Upper lobe of left lung (tissue), 6 donors: Measurements from ENCODE around the gene ATP1A2. TPM values are rescaled to one million over a fixed set of nuclear protein-coding genes. Genes with fewer than 3 reads are reported as not detected.

Experiments
- ATAC-seq, 2 donors: fragments of 200-7000 bp; cut with Tn5 transposase; one replicate each; pipeline ENCODE4 v1.9.1; 2022; ENCODE audit warnings: mild to moderate bottlenecking in 2 of 2, moderate library complexity in 2 of 2; ENCODE audit not compliant: low FRiP score in 2 of 2
- DNase-seq, 2 donors: peaks; one replicate each; pipeline ENCODE4 v3.0.0-alpha.2; 2019 to 2020
- H3K27ac ChIP-seq, 4 donors: fragments of 200-600 bp; sonication (generic); one replicate each; pipeline ENCODE4 v1.5.1; 2016 to 2019
- H3K27me3 ChIP-seq, 4 donors: fragments of 200-600 bp; sonication (generic); one replicate each; pipeline ENCODE4 v1.5.1; 2017 to 2019
- H3K36me3 ChIP-seq, 4 donors: fragments of 200-600 bp; sonication (generic); one replicate each; pipeline ENCODE4 v1.5.1; 2016 to 2019
- H3K4me1 ChIP-seq, 4 donors: fragments of 200-600 bp; sonication (generic); one replicate each; pipeline ENCODE4 v1.5.1; 2018 to 2019
- H3K4me3 ChIP-seq, 4 donors: fragments of 200-600 bp; sonication (generic); one replicate each; pipeline ENCODE4 v1.5.1; 2017 to 2019; ENCODE audit warnings: mild to moderate bottlenecking in 2 of 4, moderate library complexity in 1 of 4
- H3K9me3 ChIP-seq, 4 donors: fragments of 200-600 bp; sonication (generic); one replicate each; pipeline ENCODE4 v1.5.1; 2018 to 2019
- CTCF ChIP-seq, 6 experiments: fragments of 450-650 bp in 4 of 6; fragments of 200-600 bp in 2 of 6; sonication (generic) in 2 of 6; IDR thresholded peaks; one replicate each; pipeline ENCODE4 v1.5.1; 2016 to 2019; ENCODE audit warnings: antibody characterized with exemption in 6 of 6
- EP300 ChIP-seq, 4 donors: sonication (generic); formaldehyde crosslinking; IDR thresholded peaks; one replicate each; pipeline ENCODE4 v1.5.1; 2017; ENCODE audit warnings: antibody characterized with exemption in 4 of 4, control low read depth in 2 of 4
- POLR2A ChIP-seq, 4 donors: fragments of 450-650 bp; IDR thresholded peaks; one replicate each; pipeline ENCODE4 v1.5.1; 2016 to 2017; ENCODE audit warnings: antibody characterized with exemption in 4 of 4, mild to moderate bottlenecking in 2 of 4
- POLR2AphosphoS5 ChIP-seq, 2 donors: sonication (generic); formaldehyde crosslinking; IDR thresholded peaks; one replicate each; pipeline ENCODE4 v1.5.1; 2017; ENCODE audit warnings: antibody characterized with exemption in 2 of 2
- WGBS, 2 donors: methylation state at CpG; one replicate each; pipeline ENCODE4 v1.1.5; 2017 to 2018; 5-methylcytosine and 5-hydroxymethylcytosine counted together
- total RNA-seq, 6 donors: library from RNA; depleted of rRNA in 4 of 6; stranded (reverse); fragments of >200 nt in 4 of 6; gene quantifications; one replicate each; pipeline versions ENCODE4 v1.1.0 to v1.2.1, GENCODE V29; 2016 to 2021
- donor health status: DM: no; HTN: no; CAD: no; lungs with moderate emphysema.
- donor health status: DM: no; HTN: yes; CAD: no; lungs with severe emphysema.

ATP1A2 gene
- total RNA-seq, 6 donors from 2014 or later, result 2.2 to 36.7 (median 3.8) TPM

DNA sequence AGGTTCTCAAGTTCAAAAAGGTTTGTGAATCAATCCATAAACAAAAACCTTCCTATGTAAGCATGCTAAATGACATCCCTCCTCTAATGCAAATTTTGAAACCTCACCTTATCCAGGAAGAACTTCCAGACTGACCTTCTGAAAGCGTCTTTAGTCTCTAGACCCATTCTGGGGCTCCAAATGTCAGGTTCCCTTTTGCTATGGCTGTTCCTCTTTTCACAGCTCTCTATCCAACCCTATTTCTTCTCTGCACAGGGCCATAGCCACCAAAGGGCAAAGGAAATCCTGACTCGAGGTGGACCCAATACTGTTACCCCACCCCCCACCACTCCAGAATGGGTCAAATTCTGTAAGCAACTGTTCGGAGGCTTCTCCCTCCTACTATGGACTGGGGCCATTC is 39.2 kb downstream of the ATP1A2 start:
- Histone ChIP-seq H3K27me3 (no peaks in the 10 kb centered on the region), H3K4me1 (peaks cover 0 to 5% (median 0%) of the 10 kb centered on the region in 4 donors), H3K9me3 (no peaks in the 10 kb centered on the region), H3K4me3 (no peak overlapping the region), H3K36me3 (no peaks in the 10 kb centered on the region), H3K27ac (no peak overlapping the region)
- DNase-seq, result no peak
- 60 to 81% methylated on average over 3 of the region's 3 CpGs for WGBS, 2 donors
- ATAC-seq, result no peak
- TF ChIP-seq POLR2AphosphoS5 (IDR thresholded peaks at IDR 0.05), result no peak
- no peak for TF ChIP-seq CTCF (IDR thresholded peaks at IDR 0.05)
- no peak for TF ChIP-seq EP300 (IDR thresholded peaks at IDR 0.05)
- no peak for TF ChIP-seq POLR2A (IDR thresholded peaks at IDR 0.05)

- no peaks in the 10 kb centered on the region for H3K27me3 ChIP-seq
- no peaks in the 10 kb centered on the region for H3K9me3 ChIP-seq
- no peak for DNase-seq
- peaks cover 0 to 7% (median 0%) of the 10 kb centered on the region in 4 donors for H3K4me1 ChIP-seq
- TF ChIP-seq CTCF (IDR thresholded peaks at IDR 0.05), result no peak
- no peak for TF ChIP-seq EP300 (IDR thresholded peaks at IDR 0.05)
- no peak overlapping the region for H3K27ac ChIP-seq
- H3K4me3 ChIP-seq, result no peak overlapping the region
- ATAC-seq, result no peak
- 92 to 96% methylated on average over 5 of the region's 5 CpGs for WGBS, 2 donors
- H3K36me3 ChIP-seq, result no peaks in the 10 kb centered on the region
Observed at GRCh38 chr1:160156361-160156760, 40.8 kb downstream of the ATP1A2 start.

DNA sequence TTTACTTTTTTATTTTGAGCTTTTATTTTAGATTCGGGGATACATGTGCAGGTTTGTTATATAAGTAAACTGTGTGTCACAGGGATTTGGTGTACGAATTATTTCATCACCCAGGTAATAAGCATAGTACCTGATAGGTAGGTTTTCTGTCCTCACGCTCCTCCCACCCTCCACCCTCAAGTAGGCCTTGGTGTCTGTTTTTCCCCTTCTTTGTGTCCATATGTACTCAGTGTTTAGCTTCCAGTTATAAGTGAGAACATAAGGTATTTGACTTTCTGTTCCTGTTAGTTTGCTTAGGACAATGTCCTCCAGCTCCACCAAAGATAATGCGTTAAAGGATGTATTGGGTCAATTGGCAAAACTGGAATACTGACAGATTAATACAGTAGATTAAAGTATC is 41.6 kb downstream of the ATP1A2 start:
- Histone ChIP-seq H3K27ac (no peak overlapping the region), H3K9me3 (no peaks in the 10 kb centered on the region), H3K27me3 (no peaks in the 10 kb centered on the region), H3K36me3 (no peaks in the 10 kb centered on the region), H3K4me3 (no peak overlapping the region), H3K4me1 (peaks cover 0 to 7% (median under 1%) of the 10 kb centered on the region in 4 donors)
- no peak for TF ChIP-seq CTCF (IDR thresholded peaks at IDR 0.05)
- TF ChIP-seq POLR2A (IDR thresholded peaks at IDR 0.05), result no peak
- TF ChIP-seq EP300 (IDR thresholded peaks at IDR 0.05), result no peak
- no peak for TF ChIP-seq POLR2AphosphoS5 (IDR thresholded peaks at IDR 0.05)
- ATAC-seq, result no peak
- 71 to 72% methylated on average over 4 of the region's 4 CpGs for WGBS, 2 donors
- DNase-seq, result no peak

DNA sequence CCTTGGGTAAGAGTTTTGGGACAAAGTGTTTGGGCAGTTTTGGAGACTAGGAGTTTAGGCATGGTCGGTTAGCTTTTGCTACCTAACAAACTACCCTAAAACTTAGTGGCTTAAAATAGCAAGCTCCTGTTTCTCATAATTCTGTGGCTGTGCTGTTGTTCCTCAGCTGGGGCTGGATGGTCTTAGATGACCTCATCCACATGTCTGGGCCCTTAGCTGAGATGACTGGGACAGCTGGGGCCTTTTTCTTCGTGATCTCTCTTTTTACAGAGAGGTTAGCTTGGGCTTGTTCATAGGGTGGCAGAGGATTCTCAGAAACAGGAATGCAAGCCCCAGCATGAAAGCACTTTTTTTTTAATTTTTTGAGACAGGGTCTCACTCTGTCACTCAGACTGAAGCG is 42.5 kb downstream of the ATP1A2 start:
- 76 to 90% methylated on average over 3 of the region's 3 CpGs for WGBS, 2 donors
- peaks cover 0 to 7% (median 3%) of the 10 kb centered on the region in 4 donors for H3K4me1 ChIP-seq
- no peak for TF ChIP-seq EP300 (IDR thresholded peaks at IDR 0.05)
- DNase-seq (no peak), ATAC-seq (no peak)
- H3K9me3 ChIP-seq, result no peaks in the 10 kb centered on the region
- no peaks in the 10 kb centered on the region for H3K36me3 ChIP-seq
- H3K27me3 ChIP-seq, result no peaks in the 10 kb centered on the region
- H3K27ac ChIP-seq, result no peak overlapping the region
- H3K4me3 ChIP-seq, result no peak overlapping the region

DNA sequence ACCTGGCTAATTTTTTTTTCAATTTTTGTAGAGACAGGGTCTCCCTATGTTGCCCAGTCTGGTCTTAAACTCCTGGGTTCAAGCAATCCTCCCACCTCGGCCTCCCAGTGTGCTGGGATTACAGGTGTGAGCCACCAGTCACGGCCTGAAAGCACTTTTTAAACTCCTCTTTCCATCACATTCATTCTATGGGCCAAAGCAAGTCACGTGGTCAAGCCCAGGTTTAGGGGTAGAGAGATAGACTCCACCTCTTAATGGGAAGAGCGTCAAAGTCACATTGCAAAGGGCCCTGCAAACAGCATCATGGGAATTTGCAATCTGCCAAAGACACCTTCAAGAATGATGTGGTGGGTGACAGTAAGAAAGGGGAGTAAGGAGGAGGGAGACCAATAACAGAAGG is 43.0 kb downstream of the ATP1A2 start:
- Histone ChIP-seq H3K4me1 (peaks cover 0 to 7% (median 3%) of the 10 kb centered on the region in 4 donors), H3K9me3 (no peaks in the 10 kb centered on the region), H3K36me3 (no peaks in the 10 kb centered on the region), H3K27ac (no peak overlapping the region), H3K4me3 (no peak overlapping the region), H3K27me3 (no peaks in the 10 kb centered on the region)
- no peak for DNase-seq
- TF ChIP-seq CTCF (IDR thresholded peaks at IDR 0.05) (no peak), EP300 (IDR thresholded peaks at IDR 0.05) (no peak), POLR2A (IDR thresholded peaks at IDR 0.05) (no peak), POLR2AphosphoS5 (IDR thresholded peaks at IDR 0.05) (no peak)
- WGBS, 2 donors, result 77 to 87% methylated on average over 4 of the region's 4 CpGs
- ATAC-seq, result no peak
